CD4-positive, alpha-beta T cell (primary cell): ENCODE results near the gene DIAPH2. TPM values are rescaled to one million over a fixed set of nuclear protein-coding genes. Genes with fewer than 3 reads are reported as not detected.

Experiments
- ATAC-seq: fragments of 200-7000 bp; cut with Tn5 transposase; one replicate; pipeline ENCODE4 v1.10.0; 2022; ENCODE audit warnings: mild to moderate bottlenecking; ENCODE audit not compliant: poor library complexity
- CTCF ChIA-PET: fragments of 350-600 bp; sonication (Branson Sonifier 250); formaldehyde crosslinking; loops from one replicate; lab custom pipeline; 2021; ENCODE audit warnings: antibody characterized with exemption, inconsistent platforms; lab: Charles Lee
- POLR2A ChIA-PET: fragments of 350-600 bp; sonication (Branson Sonifier 250); formaldehyde crosslinking; loops from one replicate; lab custom pipeline; 2021; ENCODE audit warnings: antibody characterized with exemption, inconsistent platforms; lab: Charles Lee
- DNase-seq, 14 experiments: peaks; one replicate each; pipeline ENCODE4 v3.0.0-alpha.2; 2013 to 2020; ENCODE audit warnings: mixed read lengths in 2 of 14
- H3K27ac ChIP-seq, 2 donors: one replicate each; pipeline versions ENCODE4 v1.5.1 to v1.7.0; 2013; ENCODE audit warnings: low read length in 2 of 2, low read depth in 1 of 2, mild to moderate bottlenecking in 1 of 2
- H3K27me3 ChIP-seq, 2 experiments: 1 replicate in 1 of 2; 2 replicates in 1 of 2; pipeline versions ENCODE4 v1.6.1 to v1.7.0; 2013; ENCODE audit warnings: low read length in 2 of 2, control low read depth in 1 of 2, mild to moderate bottlenecking in 1 of 2, moderate library complexity in 1 of 2; ENCODE audit not compliant: insufficient read depth in 2 of 2, control insufficient read depth in 1 of 2
- H3K36me3 ChIP-seq: one replicate; pipeline ENCODE4 v1.6.1; 2013; ENCODE audit warnings: low read length, control low read depth; ENCODE audit not compliant: insufficient read depth
- H3K4me1 ChIP-seq: one replicate; pipeline ENCODE4 v1.6.1; 2013; ENCODE audit warnings: low read length, control low read depth; ENCODE audit not compliant: insufficient read depth
- H3K4me3 ChIP-seq: one replicate; pipeline ENCODE4 v1.5.1; 2013; ENCODE audit warnings: mild to moderate bottlenecking, low read length, moderate library complexity
- H3K9me3 ChIP-seq, 2 experiments: 1 replicate in 1 of 2; 2 replicates in 1 of 2; pipeline versions ENCODE4 v1.6.1 to v1.7.0; 2013; ENCODE audit warnings: low read length in 2 of 2, mild to moderate bottlenecking in 2 of 2, control low read depth in 1 of 2, moderate library complexity in 1 of 2; ENCODE audit not compliant: control insufficient read depth in 1 of 2, insufficient read depth in 1 of 2
- H3K27ac Mint-ChIP-seq: one replicate; pipeline ENCODE4 v1.8.0; 2020; ENCODE audit warnings: mixed read lengths
- H3K27me3 Mint-ChIP-seq: one replicate; pipeline ENCODE4 v1.8.0; 2021; ENCODE audit warnings: mixed read lengths
- H3K36me3 Mint-ChIP-seq: one replicate; pipeline ENCODE4 v1.8.0; 2021; ENCODE audit warnings: low read depth, mixed read lengths
- H3K4me1 Mint-ChIP-seq: one replicate; pipeline ENCODE4 v1.8.0; 2021; ENCODE audit warnings: low read depth, mixed read lengths
- H3K4me3 Mint-ChIP-seq: one replicate; pipeline ENCODE4 v1.8.0; 2020; ENCODE audit warnings: mild to moderate bottlenecking, mixed read lengths
- H3K9me3 Mint-ChIP-seq: one replicate; pipeline ENCODE4 v1.8.0; 2020; ENCODE audit warnings: mixed read lengths
- intact Hi-C, 2 experiments: fragments of 100-400 bp; cut with DNase I in 1 of 2; cut with micrococcal nuclease in 1 of 2; formaldehyde crosslinking; loops; one replicate each; pipeline versions ENCODE4 v1.15.1 to v1.9.0; 2023 to 2025; cut with DNase I, micrococcal nuclease
- total RNA-seq, 174 experiments: library from RNA in 2 of 174; stranded (reverse) in 2 of 174; gene quantifications; one replicate each; pipeline ENCODE4 v1.2.3 and lab custom pipeline; 2021 to 2026
- TF ChIP-seq, protein P1 (sequence below): fragments of 200-600 bp; IDR thresholded peaks from one replicate; pipeline ENCODE4 v1.8.0; 2022; ENCODE audit warnings: antibody characterized with exemption, mild to moderate bottlenecking

DIAPH2 gene
- total RNA-seq, 2 experiments from 2014 or later: 11.4 to 11.7 TPM

DNA sequence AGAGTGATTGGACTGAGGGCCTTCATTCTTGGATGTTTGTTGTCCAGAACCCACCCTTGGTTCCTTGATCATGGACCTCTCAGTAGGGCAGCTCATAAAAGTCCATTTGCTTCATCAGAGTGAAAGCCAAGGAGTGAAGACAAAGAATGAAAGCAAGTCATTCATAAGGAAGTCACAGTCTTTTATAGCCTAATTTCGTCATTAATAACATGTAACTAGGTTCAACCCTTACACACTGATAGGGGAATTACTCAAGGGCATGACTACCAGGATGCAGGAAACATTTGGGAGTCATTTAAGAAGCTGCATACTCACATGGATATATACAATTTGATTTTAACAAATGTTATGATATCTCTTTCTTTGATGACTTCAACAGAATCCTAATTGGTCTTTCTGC, 294.3 kb downstream of the DIAPH2 start:
- no peaks in the 10 kb centered on the region for H3K27me3 ChIP-seq
- Mint-ChIP-seq H3K9me3 (no peaks in the 10 kb centered on the region), H3K27me3 (no peaks in the 10 kb centered on the region), H3K4me3 (no peak overlapping the region), H3K27ac (no peak overlapping the region), H3K36me3 (peaks cover 11% of the 10 kb centered on the region), H3K4me1 (no peaks in the 10 kb centered on the region)
- intact Hi-C loops: no loop called here
- no peaks in the 10 kb centered on the region for H3K4me1 ChIP-seq
- no peaks in the 10 kb centered on the region for H3K9me3 ChIP-seq
- no peak overlapping the region for H3K27ac ChIP-seq
- CTCF ChIA-PET: no interaction called here
- TF ChIP-seq, protein P1, sequence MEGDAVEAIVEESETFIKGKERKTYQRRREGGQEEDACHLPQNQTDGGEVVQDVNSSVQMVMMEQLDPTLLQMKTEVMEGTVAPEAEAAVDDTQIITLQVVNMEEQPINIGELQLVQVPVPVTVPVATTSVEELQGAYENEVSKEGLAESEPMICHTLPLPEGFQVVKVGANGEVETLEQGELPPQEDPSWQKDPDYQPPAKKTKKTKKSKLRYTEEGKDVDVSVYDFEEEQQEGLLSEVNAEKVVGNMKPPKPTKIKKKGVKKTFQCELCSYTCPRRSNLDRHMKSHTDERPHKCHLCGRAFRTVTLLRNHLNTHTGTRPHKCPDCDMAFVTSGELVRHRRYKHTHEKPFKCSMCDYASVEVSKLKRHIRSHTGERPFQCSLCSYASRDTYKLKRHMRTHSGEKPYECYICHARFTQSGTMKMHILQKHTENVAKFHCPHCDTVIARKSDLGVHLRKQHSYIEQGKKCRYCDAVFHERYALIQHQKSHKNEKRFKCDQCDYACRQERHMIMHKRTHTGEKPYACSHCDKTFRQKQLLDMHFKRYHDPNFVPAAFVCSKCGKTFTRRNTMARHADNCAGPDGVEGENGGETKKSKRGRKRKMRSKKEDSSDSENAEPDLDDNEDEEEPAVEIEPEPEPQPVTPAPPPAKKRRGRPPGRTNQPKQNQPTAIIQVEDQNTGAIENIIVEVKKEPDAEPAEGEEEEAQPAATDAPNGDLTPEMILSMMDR: no peak
- no peak for DNase-seq
- no peaks in the 10 kb centered on the region for H3K36me3 ChIP-seq
- POLR2A ChIA-PET: no interaction called here
- H3K4me3 ChIP-seq: no peak overlapping the region
- ATAC-seq: no peak

DNA sequence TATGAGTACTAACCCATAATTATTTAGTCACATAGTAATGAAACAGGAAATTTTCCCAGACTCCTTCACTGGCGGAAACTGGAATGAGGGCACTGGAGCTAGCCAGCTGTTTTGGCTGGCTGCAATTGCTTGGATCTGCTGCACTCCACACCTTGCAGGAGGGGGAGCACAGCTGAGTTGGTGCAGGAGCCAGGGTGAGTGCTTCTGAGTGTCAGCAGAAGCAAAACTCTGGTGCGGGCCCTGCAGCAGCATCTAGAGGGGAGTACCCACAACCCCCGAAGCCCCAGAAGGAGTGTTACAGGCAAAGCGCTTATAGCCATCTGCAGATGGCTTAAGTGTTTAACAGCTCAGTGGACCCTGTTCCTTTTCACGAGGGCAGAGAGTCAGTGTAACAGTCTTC, 295.1 kb downstream of the DIAPH2 start:
- H3K4me1 ChIP-seq: no peaks in the 10 kb centered on the region
- H3K4me3 ChIP-seq: no peak overlapping the region
- no peak overlapping the region for H3K27ac ChIP-seq
- TF ChIP-seq, protein P1: no peak
- H3K9me3 Mint-ChIP-seq: no peaks in the 10 kb centered on the region
- H3K36me3 Mint-ChIP-seq: peaks cover 11% of the 10 kb centered on the region
- H3K27me3 Mint-ChIP-seq: no peaks in the 10 kb centered on the region
- ChIA-PET CTCF (interaction anchor here (0.6 kb wide), 1 partner anchor 20 kb away, joined by 3 read pairs; no protein-coding TSS in a partner anchor), POLR2A (no interaction called here)
- intact Hi-C loops: no loop called here
- H3K27ac Mint-ChIP-seq: no peak overlapping the region
- H3K9me3 ChIP-seq: no peaks in the 10 kb centered on the region
- H3K4me1 Mint-ChIP-seq: no peaks in the 10 kb centered on the region
- no peak overlapping the region for H3K4me3 Mint-ChIP-seq
- DNase-seq (no peak), ATAC-seq (no peak)
- H3K27me3 ChIP-seq: no peaks in the 10 kb centered on the region
- H3K36me3 ChIP-seq: no peaks in the 10 kb centered on the region

GRCh38 chrX:96982161-96982560, 297.5 kb downstream of the DIAPH2 start:
- ChIA-PET POLR2A (no interaction called here), CTCF (interaction anchor here (0.5 kb wide), 1 partner anchor 29 kb away, joined by 3 read pairs; no protein-coding TSS in a partner anchor)
- no peak overlapping the region for H3K4me3 ChIP-seq
- H3K27me3 Mint-ChIP-seq: no peaks in the 10 kb centered on the region
- H3K27me3 ChIP-seq: no peaks in the 10 kb centered on the region
- H3K27ac ChIP-seq: no peak overlapping the region
- H3K4me1 ChIP-seq: no peaks in the 10 kb centered on the region
- H3K9me3 Mint-ChIP-seq: no peaks in the 10 kb centered on the region
- peaks cover 11% of the 10 kb centered on the region for H3K36me3 Mint-ChIP-seq
- TF ChIP-seq, protein P1: no peak
- no peak overlapping the region for H3K27ac Mint-ChIP-seq
- no peaks in the 10 kb centered on the region for H3K36me3 ChIP-seq
- H3K9me3 ChIP-seq: no peaks in the 10 kb centered on the region
- ATAC-seq: no peak
- no peaks in the 10 kb centered on the region for H3K4me1 Mint-ChIP-seq
- intact Hi-C loops: no loop called here
- DNase-seq: no peak
- H3K4me3 Mint-ChIP-seq: no peak overlapping the region
